Esophagus muscularis mucosa (tissue), 4 donors: ENCODE results near the gene CFD.
"Not testable (repeated sequence)": the region's sequence is repeated elsewhere in the genome, so short reads cannot be mapped to it uniquely, and the experiment has no call there.

ENCODE experiments used
- CTCF ChIP-seq, 3 experiments: fragments of 200-600 bp in 2 of 3; fragments of 450-650 bp in 1 of 3; sonication (generic) in 2 of 3; IDR thresholded peaks; one replicate each; pipeline ENCODE4 v1.5.1; 2017 to 2019; ENCODE audit warnings: antibody characterized with exemption in 3 of 3, mild to moderate bottlenecking in 2 of 3, moderate library complexity in 1 of 3
- EP300 ChIP-seq: sonication (generic); formaldehyde crosslinking; IDR thresholded peaks from one replicate; pipeline ENCODE4 v1.6.1; 2017; ENCODE audit warnings: antibody characterized with exemption
- POLR2A ChIP-seq: fragments of 450-650 bp; IDR thresholded peaks from one replicate; pipeline ENCODE4 v1.6.1; 2017; ENCODE audit warnings: antibody characterized with exemption, moderate library complexity, mild to moderate bottlenecking, low read depth
- POLR2AphosphoS5 ChIP-seq, 2 donors: sonication (generic); formaldehyde crosslinking; IDR thresholded peaks; one replicate each; pipeline ENCODE4 v1.6.1; 2017; ENCODE audit warnings: antibody characterized with exemption in 2 of 2

- not testable (repeated sequence) for TF ChIP-seq CTCF (IDR thresholded peaks at IDR 0.05); POLR2A; POLR2AphosphoS5 (IDR thresholded peaks at IDR 0.05); EP300
Measured at GRCh38 chr19:878751-879561, 19.5 kb downstream of the CFD start.
